GM12873 (cell line): ENCODE measurements around the gene TBCD.

Experiments used
- TF ChIP-seq, protein P1 (sequence below): IDR thresholded peaks from 2 replicates; pipeline ENCODE4 v1.5.1; 2012; ENCODE audit warnings: low read depth, mild to moderate bottlenecking, moderate library complexity, low read length, control low read depth; ENCODE audit not compliant: insufficient read depth; ENCODE audit errors: missing control alignments

Gene TBCD

DNA sequence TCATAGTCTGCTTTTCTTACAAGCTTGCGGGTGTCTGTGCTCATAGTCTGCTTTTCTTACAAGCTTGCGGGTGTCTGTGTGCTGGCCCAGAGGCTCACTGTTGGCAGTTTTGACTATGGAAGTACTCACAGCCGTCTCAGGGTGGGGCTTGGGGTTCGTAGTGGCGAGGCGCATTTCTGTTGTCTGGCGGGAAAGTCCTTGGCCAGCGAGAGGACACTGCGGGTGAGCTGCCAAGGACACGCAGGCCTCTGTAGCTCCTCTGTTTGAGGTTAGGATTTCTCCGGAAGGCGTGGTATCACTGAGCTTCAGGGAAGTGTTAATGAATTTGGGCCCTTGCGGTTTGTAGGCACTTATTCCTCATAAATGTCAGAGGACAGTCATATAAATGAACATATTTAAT, 13.5 kb downstream of the TBCD start:
- TF ChIP-seq, protein P1, sequence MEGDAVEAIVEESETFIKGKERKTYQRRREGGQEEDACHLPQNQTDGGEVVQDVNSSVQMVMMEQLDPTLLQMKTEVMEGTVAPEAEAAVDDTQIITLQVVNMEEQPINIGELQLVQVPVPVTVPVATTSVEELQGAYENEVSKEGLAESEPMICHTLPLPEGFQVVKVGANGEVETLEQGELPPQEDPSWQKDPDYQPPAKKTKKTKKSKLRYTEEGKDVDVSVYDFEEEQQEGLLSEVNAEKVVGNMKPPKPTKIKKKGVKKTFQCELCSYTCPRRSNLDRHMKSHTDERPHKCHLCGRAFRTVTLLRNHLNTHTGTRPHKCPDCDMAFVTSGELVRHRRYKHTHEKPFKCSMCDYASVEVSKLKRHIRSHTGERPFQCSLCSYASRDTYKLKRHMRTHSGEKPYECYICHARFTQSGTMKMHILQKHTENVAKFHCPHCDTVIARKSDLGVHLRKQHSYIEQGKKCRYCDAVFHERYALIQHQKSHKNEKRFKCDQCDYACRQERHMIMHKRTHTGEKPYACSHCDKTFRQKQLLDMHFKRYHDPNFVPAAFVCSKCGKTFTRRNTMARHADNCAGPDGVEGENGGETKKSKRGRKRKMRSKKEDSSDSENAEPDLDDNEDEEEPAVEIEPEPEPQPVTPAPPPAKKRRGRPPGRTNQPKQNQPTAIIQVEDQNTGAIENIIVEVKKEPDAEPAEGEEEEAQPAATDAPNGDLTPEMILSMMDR = no peak

DNA sequence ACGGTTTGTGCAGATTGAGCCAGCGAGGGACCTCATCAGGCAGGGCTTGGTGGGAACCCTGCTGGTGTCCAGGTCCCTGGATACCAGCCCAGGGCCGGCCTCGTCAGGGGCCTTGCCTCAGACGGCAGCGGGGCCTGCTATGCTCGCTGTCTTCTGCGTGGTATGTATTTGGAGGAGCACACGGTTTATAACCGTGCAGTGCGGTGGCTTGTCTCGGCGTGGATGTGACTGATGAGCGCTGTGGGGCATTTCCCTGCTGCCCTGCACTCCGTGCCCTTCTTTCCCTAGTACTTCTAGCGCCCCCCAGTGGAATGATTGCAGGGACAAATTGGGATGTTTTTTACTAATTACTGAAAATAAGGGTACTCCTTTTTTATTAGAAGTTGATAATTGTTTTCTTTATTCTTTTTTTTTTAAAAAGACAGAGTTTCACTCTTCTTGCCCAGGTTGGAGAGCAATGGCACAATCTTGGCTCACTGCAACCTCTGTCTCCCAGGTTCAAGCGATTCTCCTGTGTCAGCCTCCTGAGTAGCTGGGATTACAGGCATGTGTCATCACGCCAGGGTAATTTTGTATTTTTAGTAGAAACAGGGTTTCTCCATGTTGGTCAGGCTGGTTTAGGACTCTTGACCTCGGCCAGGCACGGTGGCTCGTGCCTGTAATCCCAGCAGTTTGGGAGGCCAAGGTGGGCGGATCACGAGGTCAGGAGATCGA, 15.3 kb downstream of the TBCD start:
- TF ChIP-seq, protein P1 = peak; percentile 57

DNA sequence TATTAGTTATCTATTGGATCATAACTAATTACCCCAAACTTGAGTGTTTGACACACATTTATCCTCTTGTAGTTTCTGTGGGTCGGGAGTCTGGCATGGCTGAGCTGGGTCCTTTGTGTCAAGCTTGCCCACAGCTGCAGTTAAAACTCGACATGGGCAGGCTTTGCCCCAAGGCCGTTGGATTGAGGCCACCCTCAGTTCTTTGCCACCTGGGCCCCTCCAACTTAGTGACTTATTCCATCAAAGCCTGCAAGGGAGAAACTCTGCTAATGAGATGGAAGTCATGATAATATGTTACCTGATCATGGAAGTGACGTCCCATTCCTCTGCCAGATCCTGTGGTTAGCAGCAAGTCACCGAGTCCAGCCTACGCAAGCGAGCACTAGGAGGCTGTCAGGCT, 17.2 kb downstream of the TBCD start:
- TF ChIP-seq, protein P1 = no peak

DNA sequence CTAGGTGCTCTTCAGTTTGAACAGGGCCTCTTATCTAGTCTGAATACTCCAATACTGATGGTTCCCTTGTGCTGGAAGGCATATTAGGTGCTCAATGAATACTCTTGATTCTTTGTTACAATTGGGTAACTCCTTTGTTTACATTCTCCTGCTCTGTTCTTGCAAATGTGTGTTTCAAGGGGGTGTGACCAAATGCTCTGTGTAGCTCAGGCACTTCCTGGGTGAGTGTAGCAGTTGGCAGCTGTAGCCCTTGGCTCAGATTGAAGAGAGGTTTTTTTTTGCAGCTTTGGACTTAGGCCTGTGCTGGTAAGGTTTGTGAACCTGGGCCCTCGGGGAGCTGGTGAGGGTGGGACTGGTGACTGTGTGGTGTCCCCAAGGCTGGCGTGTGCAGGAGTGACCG, 20.2 kb downstream of the TBCD start:
- TF ChIP-seq, protein P1 = no peak

DNA sequence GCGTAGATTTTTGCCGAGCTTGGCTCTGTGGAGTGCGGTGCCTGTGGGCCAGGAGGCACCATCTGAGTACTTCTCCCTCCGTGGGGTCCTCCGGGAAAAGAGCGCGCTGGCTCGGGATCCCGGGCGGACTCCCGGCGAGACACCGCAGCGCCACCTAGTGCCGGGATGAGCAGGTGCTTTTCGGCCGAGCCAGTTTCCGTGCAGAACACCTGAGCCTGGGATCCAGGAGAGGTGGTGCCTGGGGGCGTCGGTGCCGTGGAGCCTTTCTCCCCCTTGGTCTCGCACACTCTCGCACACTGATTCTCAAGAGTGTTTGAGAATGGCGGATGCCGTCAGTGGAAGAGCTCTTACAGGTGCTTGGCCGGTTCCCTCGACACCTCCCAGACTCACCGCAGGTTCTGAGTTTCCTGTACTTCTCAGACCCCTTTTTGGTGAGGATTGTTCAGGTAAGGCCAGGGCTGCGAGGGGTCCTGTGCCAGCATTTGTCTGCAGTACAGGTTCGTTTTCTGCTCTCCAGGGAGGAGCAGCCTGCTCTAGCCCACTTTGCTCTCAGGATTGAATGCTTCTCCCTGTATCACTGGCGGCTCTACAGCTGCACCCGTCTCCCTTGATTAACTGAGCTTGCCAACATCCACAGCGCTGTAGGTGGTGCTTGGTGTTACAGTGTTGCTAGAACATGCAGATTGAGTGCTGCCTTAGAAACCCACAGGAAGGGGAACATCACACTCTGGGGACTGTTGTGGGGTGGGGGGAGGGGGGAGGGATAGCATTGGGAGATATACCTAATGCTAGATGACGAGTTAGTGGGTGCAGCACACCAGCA, 23.3 kb downstream of the TBCD start:
- TF ChIP-seq, protein P1 = peak; percentile 82

DNA sequence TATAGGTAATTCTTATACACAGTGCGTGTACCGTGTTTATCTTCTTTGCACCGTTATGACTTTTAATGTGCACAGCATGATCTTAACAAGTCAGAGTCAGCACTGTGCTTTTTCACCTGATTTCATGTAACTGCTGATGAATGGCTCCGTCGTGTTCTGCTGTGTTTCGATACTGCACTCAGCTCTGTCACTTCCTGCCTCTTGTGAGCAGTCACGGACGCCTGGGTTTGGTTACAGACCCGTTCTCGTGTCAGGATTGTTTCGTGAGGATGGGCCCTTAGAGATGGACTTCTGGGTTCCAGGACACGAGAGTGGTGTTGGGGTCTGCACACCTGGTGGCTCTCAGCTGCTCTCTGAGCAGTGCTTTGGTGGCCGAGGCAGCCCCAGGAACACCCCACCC, 24.6 kb downstream of the TBCD start:
- TF ChIP-seq, protein P1 = no peak

DNA sequence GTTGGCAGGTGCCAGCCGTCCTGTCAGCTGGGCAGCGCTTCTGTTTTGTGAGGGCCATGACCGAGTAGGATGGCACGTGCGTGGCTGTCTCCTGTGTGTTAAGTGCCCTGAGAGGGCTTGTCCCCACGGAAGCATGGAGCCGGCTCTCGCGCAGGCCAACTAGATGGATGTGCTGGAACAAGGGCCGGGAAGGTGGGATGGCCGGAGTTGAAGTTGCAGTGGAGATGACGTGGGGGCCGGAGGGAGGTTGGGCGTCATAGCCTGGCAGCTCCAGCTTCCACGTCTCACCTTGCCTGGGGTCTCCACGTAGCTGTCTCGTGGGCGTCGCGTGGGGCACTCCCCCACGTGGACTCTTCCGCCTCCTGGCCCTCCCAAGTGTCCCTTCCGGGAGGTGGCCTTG, 27.7 kb downstream of the TBCD start:
- TF ChIP-seq, protein P1 = no peak
